ENCODE data around the gene DNAH14.

DNA sequence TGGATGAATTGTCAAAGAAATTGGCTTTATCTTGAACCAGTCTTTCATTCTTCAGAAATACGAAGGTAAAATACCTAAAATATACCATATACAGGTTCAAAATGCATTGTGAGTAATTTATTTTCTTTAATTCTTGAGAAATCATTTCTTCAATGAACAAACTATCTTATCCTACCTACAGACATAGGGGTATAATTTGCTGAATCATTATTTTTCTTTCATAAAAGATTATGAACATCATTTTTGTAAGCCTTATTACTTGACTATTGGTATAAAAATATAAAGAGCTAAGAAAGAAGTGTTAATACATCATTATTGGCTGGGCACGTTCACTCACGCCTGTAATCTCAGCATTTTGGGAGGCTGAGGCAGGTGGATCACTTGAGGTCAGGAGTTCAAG lies 167.7 kb downstream of the DNAH14 start:
- no peak for TF ChIP-seq POLR2A (IDR thresholded peaks at IDR 0.05; ENCODE audit: low read depth, low read length)
- no peak for TF ChIP-seq POLR2AphosphoS5 (IDR thresholded peaks at IDR 0.05; ENCODE audit: low read depth, low read length)
- no peak for TF ChIP-seq POU2F2 (IDR thresholded peaks at IDR 0.05; ENCODE audit: low read depth, low read length)
- no peak for TF ChIP-seq SPI1 (IDR thresholded peaks at IDR 0.05; ENCODE audit: low read depth, low read length)
